GM10248 (cell line): ENCODE results near the gene ANKRD13C.
A peak's percentile ranks its signal among the peaks of the same experiment; 100 is the strongest.
"Not testable (repeated sequence)": the region's sequence is repeated elsewhere in the genome, so short reads cannot be mapped to it uniquely, and the experiment has no call there.

Experiments
- CTCF ChIA-PET: fragments of 300-600 bp; sonication (Branson Sonifier 250); formaldehyde crosslinking; extraction: SDS; loops from one replicate; lab custom pipeline; 2021; ENCODE audit warnings: antibody characterized with exemption; lab: Yijun Ruan, JAX
- POLR2A ChIA-PET: fragments of 350-650 bp; sonication (Branson Sonifier 250); formaldehyde crosslinking; extraction: SDS; loops from one replicate; lab custom pipeline; 2020; ENCODE audit warnings: antibody characterized with exemption; lab: Yijun Ruan, JAX
- DNase-seq: peaks from one replicate; pipeline ENCODE4 v3.0.0; 2012; ENCODE audit errors: extremely low spot score
- TF ChIP-seq, protein P1 (sequence below): IDR thresholded peaks from 2 replicates; pipeline ENCODE4 v1.5.1; 2012; ENCODE audit warnings: mild to moderate bottlenecking, low read depth; ENCODE audit errors: extremely low read depth, missing control alignments, control extremely low read depth

Gene ANKRD13C

DNA sequence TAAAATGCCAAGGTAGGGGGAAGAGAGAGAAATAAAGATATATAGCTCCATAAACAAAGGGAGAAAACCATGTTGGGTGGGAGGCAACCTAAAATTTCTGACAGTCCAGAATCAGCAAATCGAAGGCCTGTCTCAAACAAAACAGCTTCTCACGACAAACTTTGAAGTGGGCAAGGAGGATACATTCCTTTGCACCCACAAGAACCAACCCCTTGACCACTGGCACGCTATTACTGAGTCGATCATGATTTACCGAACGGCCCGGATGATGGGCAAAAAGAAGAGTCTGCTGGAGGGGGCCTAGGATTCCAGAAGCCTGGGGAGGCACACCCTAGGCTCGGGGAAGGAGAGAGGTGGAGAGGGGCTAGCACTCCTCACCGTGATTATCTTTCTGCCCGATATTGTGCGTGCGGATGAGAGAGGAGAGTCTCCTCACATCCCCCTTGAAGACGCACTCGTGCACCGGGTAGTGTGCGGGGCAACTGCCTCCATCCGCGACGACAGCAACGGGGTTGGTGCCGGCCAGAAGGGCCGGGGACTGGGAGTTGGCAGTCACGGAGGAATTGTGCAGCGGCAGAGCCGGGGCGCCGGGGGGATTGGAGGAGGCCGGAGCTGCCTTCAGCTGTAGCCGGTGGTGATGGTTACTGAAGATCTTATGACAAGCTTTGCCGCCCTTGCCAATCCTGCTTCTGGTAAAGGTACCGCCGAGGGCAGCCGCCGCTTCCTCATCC is 756 bp downstream of the ANKRD13C start:
- ChIA-PET POLR2A (interaction anchor here (1.7 kb wide), 1 partner anchor 57 kb away, joined by 9 read pairs; the partner anchor contains the start of gene CTH), CTCF (interaction anchor here (1.0 to 2.6 kb wide), 5 partner anchors 9 to 166 kb away, joined by 3 to 11 read pairs (median 3); partner anchors contain the start of gene CTH)
- TF ChIP-seq, protein P1, sequence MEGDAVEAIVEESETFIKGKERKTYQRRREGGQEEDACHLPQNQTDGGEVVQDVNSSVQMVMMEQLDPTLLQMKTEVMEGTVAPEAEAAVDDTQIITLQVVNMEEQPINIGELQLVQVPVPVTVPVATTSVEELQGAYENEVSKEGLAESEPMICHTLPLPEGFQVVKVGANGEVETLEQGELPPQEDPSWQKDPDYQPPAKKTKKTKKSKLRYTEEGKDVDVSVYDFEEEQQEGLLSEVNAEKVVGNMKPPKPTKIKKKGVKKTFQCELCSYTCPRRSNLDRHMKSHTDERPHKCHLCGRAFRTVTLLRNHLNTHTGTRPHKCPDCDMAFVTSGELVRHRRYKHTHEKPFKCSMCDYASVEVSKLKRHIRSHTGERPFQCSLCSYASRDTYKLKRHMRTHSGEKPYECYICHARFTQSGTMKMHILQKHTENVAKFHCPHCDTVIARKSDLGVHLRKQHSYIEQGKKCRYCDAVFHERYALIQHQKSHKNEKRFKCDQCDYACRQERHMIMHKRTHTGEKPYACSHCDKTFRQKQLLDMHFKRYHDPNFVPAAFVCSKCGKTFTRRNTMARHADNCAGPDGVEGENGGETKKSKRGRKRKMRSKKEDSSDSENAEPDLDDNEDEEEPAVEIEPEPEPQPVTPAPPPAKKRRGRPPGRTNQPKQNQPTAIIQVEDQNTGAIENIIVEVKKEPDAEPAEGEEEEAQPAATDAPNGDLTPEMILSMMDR, result no peak
- peak; percentile 28 for DNase-seq

DNA sequence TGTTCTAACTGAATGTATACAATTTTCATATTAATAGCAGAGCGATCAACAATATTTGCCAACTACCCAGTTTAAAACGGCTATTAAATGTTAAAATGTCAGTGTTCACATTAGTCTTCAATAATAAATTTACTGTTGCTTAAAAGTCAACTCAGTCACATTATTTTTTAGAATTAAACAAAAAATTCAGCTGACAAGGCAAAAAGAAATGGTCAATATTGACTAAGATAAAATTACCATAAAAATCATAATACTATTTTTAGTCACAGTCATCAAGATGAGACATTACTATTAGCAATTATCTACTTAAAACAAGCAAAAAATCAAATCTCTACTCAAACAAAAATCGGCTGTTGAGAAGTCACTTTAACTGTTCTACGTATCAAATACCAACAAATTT is 1.5 kb downstream of the ANKRD13C start:
- TF ChIP-seq, protein P1, result no peak
- no peak for DNase-seq
- ChIA-PET CTCF (interaction anchor here (1.1 to 2.6 kb wide), 2 partner anchors 9 to 165 kb away, joined by 3 to 11 read pairs; no protein-coding TSS in a partner anchor), POLR2A (no interaction called here)

DNA sequence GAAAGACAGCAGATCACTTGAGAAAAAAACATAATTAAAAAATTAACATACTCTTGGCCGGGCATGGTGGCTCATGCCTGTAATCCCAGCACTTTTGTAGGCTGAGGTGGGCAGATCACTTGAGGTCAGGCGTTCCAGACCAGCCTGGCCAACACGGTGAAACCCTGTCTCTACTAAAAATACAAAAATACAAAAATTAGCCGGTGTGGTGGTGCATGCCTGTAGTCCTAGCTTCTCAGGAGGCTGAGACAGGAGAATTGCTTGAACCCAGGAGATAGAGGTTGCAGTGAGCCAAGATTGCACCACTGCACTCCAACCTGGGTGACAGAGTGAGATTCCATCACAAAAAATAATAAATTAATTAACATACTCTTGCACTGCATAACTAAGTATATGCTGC is 4.7 kb downstream of the ANKRD13C start:
- ChIA-PET CTCF (interaction anchor here (1.1 kb wide), 1 partner anchor 14 kb away, joined by 3 read pairs; no protein-coding TSS in a partner anchor), POLR2A (interaction anchor here (0.7 kb wide), 1 partner anchor 34 kb away, joined by 4 read pairs; no protein-coding TSS in a partner anchor)
- not testable (repeated sequence) for DNase-seq

DNA sequence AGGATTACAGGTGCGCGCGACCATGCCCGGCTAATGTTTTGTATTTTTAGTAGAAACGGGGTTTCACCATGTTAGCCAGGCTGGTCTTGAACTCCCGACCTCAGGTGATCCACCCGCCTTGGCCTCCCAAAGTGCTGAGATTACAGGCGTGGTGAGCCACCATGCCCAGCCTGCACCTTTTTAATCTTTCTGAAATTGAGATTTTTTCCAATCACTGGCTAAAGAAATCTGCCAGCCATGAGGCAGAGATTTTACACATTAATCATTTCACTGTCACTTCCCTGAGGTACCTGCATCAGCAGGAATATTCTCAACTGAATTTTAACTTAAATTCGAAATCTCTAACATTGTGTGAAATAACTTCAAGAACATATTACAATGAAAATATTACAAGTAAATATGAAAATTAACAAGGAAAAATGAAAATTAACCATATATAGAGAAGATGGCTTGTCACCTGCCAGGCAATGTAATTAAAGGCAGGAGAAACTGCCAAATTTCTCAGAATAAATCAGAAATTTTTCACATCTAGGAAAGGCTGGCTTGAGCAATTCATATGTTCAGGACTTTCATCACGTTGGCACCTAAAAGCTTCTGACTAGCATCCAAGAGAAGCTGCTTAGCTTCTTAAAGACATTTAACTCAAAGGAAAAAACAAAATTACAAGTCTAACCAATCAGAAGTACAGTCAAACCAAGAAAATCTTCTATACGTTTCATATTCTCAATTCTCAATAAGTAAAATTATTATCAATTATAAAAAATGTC is 5.9 kb downstream of the ANKRD13C start:
- CTCF ChIA-PET, result interaction anchor here (1.1 to 1.6 kb wide), 2 partner anchors 14 to 15 kb away, joined by 3 to 5 read pairs; no protein-coding TSS in a partner anchor
- POLR2A ChIA-PET, result interaction anchor here (0.7 kb wide), 1 partner anchor 138 kb away, joined by 3 read pairs; no protein-coding TSS in a partner anchor
- TF ChIP-seq, protein P1, result no peak
- no peak for DNase-seq

DNA sequence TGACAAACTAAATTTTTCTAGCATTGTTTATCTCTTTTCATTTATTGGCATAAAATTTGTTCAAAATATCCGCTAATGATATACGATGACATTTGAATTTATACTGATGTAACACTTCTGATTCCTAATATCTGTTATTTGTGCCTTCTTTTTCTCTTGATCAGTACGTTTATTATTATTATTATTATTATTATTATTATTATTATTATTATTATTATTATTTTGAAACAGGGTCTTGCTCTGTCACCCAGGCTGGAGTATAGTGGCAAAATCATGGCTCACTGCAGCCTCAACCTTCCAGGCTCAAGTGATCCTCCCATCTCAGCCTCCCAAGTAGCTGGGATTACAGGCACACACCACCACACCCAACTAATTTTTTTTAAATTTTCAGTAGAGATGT is 14.9 kb downstream of the ANKRD13C start:
- CTCF ChIA-PET, DNase-seq, POLR2A ChIA-PET: not testable (repeated sequence)

DNA sequence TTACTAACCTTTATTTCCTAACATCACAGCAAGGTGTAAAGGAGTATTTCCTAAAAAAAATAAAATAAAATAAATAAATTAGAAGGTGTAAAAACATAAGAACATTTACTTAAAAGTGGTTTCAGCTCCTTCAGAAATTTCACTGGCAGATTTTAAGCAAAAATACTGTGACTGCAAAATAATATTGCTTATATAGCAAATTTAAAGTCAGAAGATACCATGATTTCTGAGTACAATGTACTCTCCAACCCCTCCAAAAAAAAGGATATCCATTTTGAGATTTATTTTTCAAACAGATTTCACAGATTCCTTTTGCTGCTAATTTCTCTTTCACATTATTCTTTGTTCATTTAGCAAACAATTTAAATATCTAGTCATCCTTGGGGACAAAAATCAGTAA is 18.5 kb downstream of the ANKRD13C start:
- TF ChIP-seq, protein P1, result no peak
- ChIA-PET CTCF (no interaction called here), POLR2A (no interaction called here)
- no peak for DNase-seq

DNA sequence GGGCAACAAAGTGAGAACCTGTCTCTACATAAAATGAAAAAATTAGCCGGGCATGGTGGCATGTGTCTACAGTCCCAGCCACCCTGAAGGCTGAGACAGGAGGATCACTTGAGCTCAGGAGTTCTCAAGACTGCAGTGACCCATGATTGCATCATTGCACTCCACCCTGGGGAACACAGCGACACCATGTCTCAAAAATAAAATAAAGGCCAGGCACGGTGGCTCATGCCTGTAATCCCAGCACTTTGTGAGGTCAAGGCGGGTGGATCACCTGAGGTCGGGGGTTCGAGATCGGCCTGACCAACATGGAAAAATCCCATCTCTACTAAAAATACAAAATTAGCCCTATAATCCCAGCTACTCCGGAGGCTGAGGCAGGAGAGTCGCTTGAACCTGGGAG is 20.1 kb downstream of the ANKRD13C start:
- ChIA-PET POLR2A (no interaction called here), CTCF (interaction anchor here (1.4 kb wide), 1 partner anchor 14 kb away, joined by 5 read pairs; no protein-coding TSS in a partner anchor)

More for the DNA sequence above, 20.1 kb downstream of the ANKRD13C start:
- TF ChIP-seq, protein P1, result no peak
- no peak for DNase-seq
